Neural progenitor cell (in vitro differentiated cells): Measurements from ENCODE around the gene UFSP1.

ENCODE experiments used
- CTCF ChIP-seq: fragments of 200-600 bp; sonication (generic); IDR thresholded peaks from 2 replicates; pipeline ENCODE4 v1.5.1; 2017; ENCODE audit warnings: antibody characterized with exemption, mild to moderate bottlenecking
- EZH2 ChIP-seq: fragments of 200-600 bp; sonication (generic); IDR thresholded peaks from 2 replicates; pipeline ENCODE4 v1.6.1; 2017; ENCODE audit warnings: antibody characterized with exemption, mild to moderate bottlenecking, moderate library complexity
- EZH2phosphoT487 ChIP-seq: fragments of 200-600 bp; sonication (generic); IDR thresholded peaks from 2 replicates; pipeline ENCODE4 v1.6.1; 2017; ENCODE audit warnings: antibody characterized with exemption

DNA sequence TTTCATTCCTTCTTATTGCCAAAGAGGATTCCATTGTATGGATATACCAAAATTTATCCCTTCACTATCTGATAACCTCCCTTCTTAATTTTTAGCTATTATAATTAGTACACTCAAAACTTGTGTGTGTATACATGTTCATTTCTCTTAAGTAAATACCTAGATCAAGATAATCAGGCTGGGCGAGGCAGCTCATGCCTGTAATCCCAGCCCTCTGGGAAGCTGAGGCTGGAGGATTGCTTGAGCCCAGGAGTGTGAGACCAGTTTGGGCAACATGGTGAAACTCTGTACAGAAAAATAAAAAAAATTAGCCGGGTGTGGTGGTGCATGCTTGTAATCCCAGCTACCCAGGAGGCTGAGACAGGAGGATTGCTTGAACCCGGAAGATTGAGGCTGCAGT is 22.0 kb upstream of the UFSP1 start:
- TF ChIP-seq EZH2: no peak
- no peak for TF ChIP-seq CTCF
- no peak for TF ChIP-seq EZH2phosphoT487
